Measurements from ENCODE around the gene G6PC3. TPM values are rescaled to one million over a fixed set of nuclear protein-coding genes. Genes with fewer than 3 reads are reported as not detected.

Gene G6PC3
- total RNA-seq, 1 experiment from 2014 or later = 47.0 TPM

- no peak for DNase-seq (ENCODE audit: low spot score)
- no TSS peak for BruUV-seq (replicated peaks)
- no peaks in the 10 kb centered on the region for H3K9me3 ChIP-seq (ENCODE audit: low read depth, low read length, poor library complexity, severe bottlenecking)
- H3K4me1 ChIP-seq (ENCODE audit: insufficient read depth, low read length, poor library complexity, severe bottlenecking) = peaks cover 3% of the 10 kb centered on the region
- H3K27ac ChIP-seq (ENCODE audit: low read depth, low read length, poor library complexity, severe bottlenecking) = no peak overlapping the region
- CTCF ChIA-PET = no interaction called here
- no peak overlapping the region for H3K4me3 ChIP-seq (ENCODE audit: low read depth, low read length, poor library complexity, severe bottlenecking)
- intact Hi-C loops (cut with micrococcal nuclease; ENCODE audit: unreplicated experiment) = no loop called here
- POLR2A ChIA-PET (ENCODE audit: low non-redundant PET) = no interaction called here
- no peak for TF ChIP-seq EZH2 (IDR thresholded peaks at IDR 0.05; ENCODE audit: borderline replicate concordance, low read depth, low read length, poor library complexity, severe bottlenecking)
- no peak for TF ChIP-seq CTCF (conservative IDR thresholded peaks at IDR 0.05; ENCODE audit: low read depth, low read length)
- H3K36me3 ChIP-seq (ENCODE audit: insufficient read depth, low read length, poor library complexity, severe bottlenecking) = peaks cover 20% of the 10 kb centered on the region
- H3K27me3 ChIP-seq (replicated peaks; ENCODE audit: insufficient read depth, low read depth, low read length, poor library complexity) = no peaks in the 10 kb centered on the region
Measured at GRCh38 chr17:44049294-44050060, 21.1 kb upstream of the G6PC3 start.

GRCh38 chr17:44053125-44053872 is 17.2 kb upstream of the G6PC3 start:
- H3K36me3 ChIP-seq (ENCODE audit: insufficient read depth, low read length, poor library complexity, severe bottlenecking) = peaks cover 20% of the 10 kb centered on the region
- H3K27me3 ChIP-seq (replicated peaks; ENCODE audit: insufficient read depth, low read depth, low read length, poor library complexity) = no peaks in the 10 kb centered on the region
- ChIA-PET CTCF (no interaction called here), POLR2A (ENCODE audit: low non-redundant PET) (no interaction called here)
- BruUV-seq (replicated peaks) = TSS peak; percentile 12
- intact Hi-C loops (cut with micrococcal nuclease; ENCODE audit: unreplicated experiment) = no loop called here
- no peak overlapping the region for H3K4me3 ChIP-seq (ENCODE audit: low read depth, low read length, poor library complexity, severe bottlenecking)
- DNase-seq (ENCODE audit: low spot score) = no peak
- TF ChIP-seq EZH2 (IDR thresholded peaks at IDR 0.05; ENCODE audit: borderline replicate concordance, low read depth, low read length, poor library complexity, severe bottlenecking) (no peak), CTCF (conservative IDR thresholded peaks at IDR 0.05; ENCODE audit: low read depth, low read length) (no peak)
- H3K27ac ChIP-seq (ENCODE audit: low read depth, low read length, poor library complexity, severe bottlenecking) = no peak overlapping the region
- H3K9me3 ChIP-seq (ENCODE audit: low read depth, low read length, poor library complexity, severe bottlenecking) = no peaks in the 10 kb centered on the region
- H3K4me1 ChIP-seq (ENCODE audit: insufficient read depth, low read length, poor library complexity, severe bottlenecking) = no peaks in the 10 kb centered on the region

- no TSS peak for BruUV-seq (replicated peaks)
- peaks cover 14% of the 10 kb centered on the region for H3K36me3 ChIP-seq (ENCODE audit: insufficient read depth, low read length, poor library complexity, severe bottlenecking)
- peaks cover 5% of the 10 kb centered on the region for H3K4me1 ChIP-seq (ENCODE audit: insufficient read depth, low read length, poor library complexity, severe bottlenecking)
- TF ChIP-seq EZH2 (IDR thresholded peaks at IDR 0.05; ENCODE audit: borderline replicate concordance, low read depth, low read length, poor library complexity, severe bottlenecking) (no peak), CTCF (conservative IDR thresholded peaks at IDR 0.05; ENCODE audit: low read depth, low read length) (no peak)
- no peak for DNase-seq (ENCODE audit: low spot score)
- intact Hi-C loops (cut with micrococcal nuclease; ENCODE audit: unreplicated experiment) = no loop called here
- CTCF ChIA-PET = no interaction called here
- POLR2A ChIA-PET (ENCODE audit: low non-redundant PET) = no interaction called here
- no peak overlapping the region for H3K27ac ChIP-seq (ENCODE audit: low read depth, low read length, poor library complexity, severe bottlenecking)
- no peak overlapping the region for H3K4me3 ChIP-seq (ENCODE audit: low read depth, low read length, poor library complexity, severe bottlenecking)
- no peaks in the 10 kb centered on the region for H3K9me3 ChIP-seq (ENCODE audit: low read depth, low read length, poor library complexity, severe bottlenecking)
- no peaks in the 10 kb centered on the region for H3K27me3 ChIP-seq (replicated peaks; ENCODE audit: insufficient read depth, low read depth, low read length, poor library complexity)
Measured at GRCh38 chr17:44059101-44059892, 11.2 kb upstream of the G6PC3 start.
